ENCODE data around the gene PCDHB8. TPM values are rescaled to one million over a fixed set of nuclear protein-coding genes. Genes with fewer than 3 reads are reported as not detected.
"Not testable (repeated sequence)": the region's sequence is repeated elsewhere in the genome, so short reads cannot be mapped to it uniquely, and the experiment has no call there.

PCDHB8 gene
- total RNA-seq, 1 experiment from 2014 or later: not detected

DNA sequence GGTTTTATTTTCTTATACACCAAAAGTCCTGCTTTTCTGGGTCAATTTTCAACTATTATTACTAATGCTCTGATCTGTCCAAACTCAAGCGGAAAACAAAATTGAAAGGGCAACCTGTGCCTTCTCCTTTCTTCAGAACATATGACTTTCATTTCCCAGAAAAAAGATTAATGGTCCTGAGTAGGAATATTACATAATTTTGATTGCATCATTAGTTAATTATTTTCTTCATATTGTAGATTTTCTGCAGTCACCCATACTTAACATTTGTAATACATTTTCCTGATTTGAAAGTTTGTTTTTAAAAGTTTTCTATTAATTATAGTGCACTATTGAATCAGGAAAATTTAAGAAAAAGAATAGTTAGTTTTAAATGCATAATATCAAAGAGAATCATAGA lies 1.7 kb upstream of the PCDHB8 start:
- Histone ChIP-seq H3K36me3 (no peaks in the 10 kb centered on the region), H3K4me3 (no peak overlapping the region), H3K27me3 (peaks cover 11% of the 10 kb centered on the region), H3K9me3 (no peaks in the 10 kb centered on the region; the same call in none of the 2 replicates)
- no peak for DNase-seq

DNA sequence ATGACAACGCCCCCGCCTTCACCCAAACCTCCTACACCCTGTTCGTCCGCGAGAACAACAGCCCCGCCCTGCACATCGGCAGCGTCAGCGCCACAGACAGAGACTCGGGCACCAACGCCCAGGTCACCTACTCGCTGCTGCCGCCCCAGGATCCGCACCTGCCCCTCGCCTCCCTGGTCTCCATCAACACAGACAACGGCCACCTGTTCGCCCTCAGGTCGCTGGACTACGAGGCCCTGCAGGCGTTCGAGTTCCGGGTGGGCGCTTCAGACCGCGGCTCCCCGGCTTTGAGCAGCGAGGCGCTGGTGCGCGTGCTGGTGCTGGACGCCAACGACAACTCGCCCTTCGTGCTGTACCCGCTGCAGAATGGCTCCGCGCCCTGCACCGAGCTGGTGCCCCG lies 1.8 kb downstream of the PCDHB8 start:
- H3K4me3 ChIP-seq, H3K9me3 ChIP-seq, DNase-seq, H3K36me3 ChIP-seq: not testable (repeated sequence)
- peaks cover 11% of the 10 kb centered on the region for H3K27me3 ChIP-seq

DNA sequence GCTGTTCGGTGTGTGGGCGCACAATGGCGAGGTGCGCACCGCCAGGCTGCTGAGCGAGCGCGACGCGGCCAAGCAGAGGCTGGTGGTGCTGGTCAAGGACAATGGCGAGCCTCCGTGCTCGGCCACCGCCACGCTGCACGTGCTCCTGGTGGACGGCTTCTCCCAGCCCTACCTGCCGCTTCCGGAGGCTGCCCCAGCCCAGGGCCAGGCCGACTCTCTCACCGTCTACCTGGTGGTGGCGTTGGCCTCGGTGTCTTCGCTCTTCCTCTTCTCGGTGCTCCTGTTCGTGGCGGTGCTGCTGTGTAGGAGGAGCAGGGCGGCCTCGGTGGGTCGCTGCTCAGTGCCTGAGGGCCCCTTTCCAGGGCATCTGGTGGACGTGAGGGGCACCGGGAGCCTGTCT lies 2.3 kb downstream of the PCDHB8 start:
- peaks cover 11% of the 10 kb centered on the region for H3K27me3 ChIP-seq
- H3K36me3 ChIP-seq, DNase-seq, H3K4me3 ChIP-seq, H3K9me3 ChIP-seq: not testable (repeated sequence)

DNA sequence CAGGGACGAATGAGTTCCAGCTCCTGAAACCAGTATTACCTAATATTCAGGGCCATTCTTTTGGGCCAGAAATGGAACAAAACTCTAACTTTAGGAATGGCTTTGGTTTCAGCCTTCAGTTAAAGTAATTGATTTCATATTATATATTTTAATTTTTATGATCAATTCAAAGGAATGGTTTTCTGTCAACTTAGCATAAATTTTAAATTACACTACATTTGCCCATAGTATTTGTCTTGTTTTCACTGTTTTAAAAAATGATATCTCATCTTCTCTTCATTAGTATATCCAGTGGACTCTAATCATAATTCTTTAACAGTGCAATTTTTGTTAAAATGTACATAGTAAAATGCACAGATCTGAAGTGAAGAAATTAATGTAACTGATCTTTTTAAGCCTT lies 2.7 kb downstream of the PCDHB8 start:
- no peaks in the 10 kb centered on the region; the same call in none of the 2 replicates for H3K9me3 ChIP-seq
- no peak overlapping the region for H3K4me3 ChIP-seq
- no peaks in the 10 kb centered on the region for H3K36me3 ChIP-seq
- peaks cover 11% of the 10 kb centered on the region for H3K27me3 ChIP-seq
- DNase-seq: no peak

DNA sequence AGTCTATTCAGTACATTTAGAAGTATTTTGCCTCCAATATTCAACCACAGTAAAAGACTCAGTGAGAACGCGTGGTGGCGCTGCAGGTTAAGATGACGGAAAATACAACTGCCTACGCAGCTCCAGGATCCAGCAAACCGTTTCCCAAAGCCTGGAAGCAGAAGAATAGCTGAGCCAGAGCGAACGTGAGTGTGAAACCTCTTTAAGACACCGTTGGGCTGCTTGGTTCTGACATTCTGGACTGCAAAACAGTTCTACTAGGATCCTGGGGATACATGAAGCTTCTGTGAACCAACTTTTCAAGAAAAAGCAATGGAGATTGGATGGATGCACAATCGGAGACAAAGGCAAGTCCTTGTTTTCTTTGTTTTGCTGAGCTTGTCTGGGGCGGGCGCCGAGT lies 4.7 kb downstream of the PCDHB8 start, which contains the start of gene PCDHB16:
PCDHB16 (plus strand) TSS at position 140 of the 400 bp plus-strand sequence; CDS start at position 313, 173 bp downstream.
- Histone ChIP-seq H3K4me3 (peak within 1 kb of the TSS; percentile 30), H3K9me3 (peaks cover 2% of the 10 kb centered on the region; the same call in 1 of the 2 replicates), H3K36me3 (no peaks in the 10 kb centered on the region), H3K27me3 (peaks cover 3% of the 10 kb centered on the region; the same call in 1 of the 2 replicates)
- DNase-seq: peak; percentile 64

DNA sequence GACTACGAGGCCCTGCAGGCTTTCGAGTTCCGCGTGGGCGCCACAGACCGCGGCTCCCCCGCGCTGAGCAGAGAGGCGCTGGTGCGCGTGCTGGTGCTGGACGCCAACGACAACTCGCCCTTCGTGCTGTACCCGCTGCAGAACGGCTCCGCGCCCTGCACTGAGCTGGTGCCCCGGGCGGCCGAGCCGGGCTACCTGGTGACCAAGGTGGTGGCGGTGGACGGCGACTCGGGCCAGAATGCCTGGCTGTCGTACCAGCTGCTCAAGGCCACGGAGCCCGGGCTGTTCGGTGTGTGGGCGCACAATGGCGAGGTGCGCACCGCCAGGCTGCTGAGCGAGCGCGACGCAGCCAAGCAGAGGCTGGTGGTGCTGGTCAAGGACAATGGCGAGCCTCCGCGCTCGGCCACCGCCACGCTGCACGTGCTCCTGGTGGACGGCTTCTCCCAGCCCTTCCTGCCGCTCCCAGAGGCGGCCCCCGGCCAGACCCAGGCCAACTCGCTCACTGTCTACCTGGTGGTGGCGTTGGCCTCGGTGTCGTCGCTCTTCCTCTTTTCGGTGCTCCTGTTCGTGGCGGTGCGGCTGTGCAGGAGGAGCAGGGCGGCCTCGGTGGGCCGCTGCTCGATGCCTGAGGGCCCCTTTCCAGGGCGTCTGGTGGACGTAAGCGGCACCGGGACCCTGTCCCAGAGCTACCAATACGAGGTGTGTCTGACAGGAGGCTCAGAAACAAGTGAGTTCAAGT lies 6.7 kb downstream of the PCDHB8 start:
- H3K27me3 ChIP-seq, H3K4me3 ChIP-seq, H3K9me3 ChIP-seq, DNase-seq, H3K36me3 ChIP-seq: not testable (repeated sequence)

DNA sequence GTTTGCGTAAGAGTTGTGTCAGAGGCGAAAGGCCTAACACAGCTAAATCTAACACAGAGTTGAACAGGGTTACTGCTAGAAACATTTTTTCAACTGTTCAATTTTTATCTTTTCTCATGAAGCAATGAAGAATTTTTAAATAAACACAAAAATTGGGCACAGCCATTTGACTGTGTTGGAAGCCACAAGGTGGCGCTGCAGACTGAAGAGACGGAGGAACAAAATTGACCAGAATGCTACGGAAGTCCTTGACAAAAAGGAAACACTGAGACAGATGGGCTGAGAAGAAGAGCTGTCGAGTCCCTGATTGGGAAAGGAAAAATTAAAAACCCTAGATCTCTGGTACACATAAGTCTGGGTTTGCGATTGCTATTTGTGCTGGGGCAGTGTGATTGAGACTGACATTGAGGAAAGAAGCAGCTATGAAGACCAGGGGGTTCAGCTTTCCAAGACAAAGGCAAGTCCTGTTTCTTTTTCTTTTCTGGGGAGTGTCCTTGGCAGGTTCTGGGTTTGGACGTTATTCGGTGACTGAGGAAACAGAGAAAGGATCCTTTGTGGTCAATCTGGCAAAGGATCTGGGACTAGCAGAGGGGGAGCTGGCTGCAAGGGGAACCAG lies 9.4 kb downstream of the PCDHB8 start, which contains the start of gene PCDHB9:
PCDHB9 (plus strand) TSS at position 265 of the 616 bp plus-strand sequence; CDS start at position 423, 158 bp downstream.
- Histone ChIP-seq H3K36me3 (no peaks in the 10 kb centered on the region), H3K4me3 (no peak within 1 kb of the TSS), H3K27me3 (peaks cover 3% of the 10 kb centered on the region), H3K9me3 (peaks cover 2% of the 10 kb centered on the region; the same call in 1 of the 2 replicates)
- DNase-seq: no peak

DNA sequence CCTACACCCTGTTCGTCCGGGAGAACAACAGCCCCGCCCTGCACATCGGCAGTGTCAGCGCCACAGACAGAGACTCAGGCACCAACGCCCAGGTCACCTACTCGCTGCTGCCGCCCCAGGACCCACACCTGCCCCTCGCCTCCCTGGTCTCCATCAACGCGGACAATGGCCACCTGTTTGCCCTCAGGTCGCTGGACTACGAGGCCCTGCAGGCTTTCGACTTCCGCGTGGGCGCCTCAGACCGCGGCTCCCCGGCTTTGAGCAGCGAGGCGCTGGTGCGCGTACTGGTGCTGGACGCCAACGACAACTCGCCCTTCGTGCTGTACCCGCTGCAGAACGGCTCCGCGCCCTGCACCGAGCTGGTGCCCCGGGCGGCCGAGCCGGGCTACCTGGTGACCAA lies 11.1 kb downstream of the PCDHB8 start:
- not testable (repeated sequence) for H3K4me3 ChIP-seq, DNase-seq, H3K9me3 ChIP-seq, H3K27me3 ChIP-seq, H3K36me3 ChIP-seq

DNA sequence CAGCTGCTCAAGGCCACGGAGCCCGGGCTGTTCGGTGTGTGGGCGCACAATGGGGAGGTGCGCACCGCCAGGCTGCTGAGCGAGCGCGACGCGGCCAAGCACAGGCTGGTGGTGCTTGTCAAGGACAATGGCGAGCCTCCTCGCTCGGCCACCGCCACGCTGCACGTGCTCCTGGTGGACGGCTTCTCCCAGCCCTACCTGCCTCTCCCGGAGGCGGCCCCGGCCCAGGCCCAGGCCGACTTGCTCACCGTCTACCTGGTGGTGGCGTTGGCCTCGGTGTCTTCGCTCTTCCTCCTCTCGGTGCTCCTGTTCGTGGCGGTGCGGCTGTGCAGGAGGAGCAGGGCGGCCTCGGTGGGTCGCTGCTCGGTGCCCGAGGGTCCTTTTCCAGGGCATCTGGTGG lies 11.5 kb downstream of the PCDHB8 start:
- not testable (repeated sequence) for H3K27me3 ChIP-seq, H3K36me3 ChIP-seq, H3K4me3 ChIP-seq, H3K9me3 ChIP-seq, DNase-seq

DNA sequence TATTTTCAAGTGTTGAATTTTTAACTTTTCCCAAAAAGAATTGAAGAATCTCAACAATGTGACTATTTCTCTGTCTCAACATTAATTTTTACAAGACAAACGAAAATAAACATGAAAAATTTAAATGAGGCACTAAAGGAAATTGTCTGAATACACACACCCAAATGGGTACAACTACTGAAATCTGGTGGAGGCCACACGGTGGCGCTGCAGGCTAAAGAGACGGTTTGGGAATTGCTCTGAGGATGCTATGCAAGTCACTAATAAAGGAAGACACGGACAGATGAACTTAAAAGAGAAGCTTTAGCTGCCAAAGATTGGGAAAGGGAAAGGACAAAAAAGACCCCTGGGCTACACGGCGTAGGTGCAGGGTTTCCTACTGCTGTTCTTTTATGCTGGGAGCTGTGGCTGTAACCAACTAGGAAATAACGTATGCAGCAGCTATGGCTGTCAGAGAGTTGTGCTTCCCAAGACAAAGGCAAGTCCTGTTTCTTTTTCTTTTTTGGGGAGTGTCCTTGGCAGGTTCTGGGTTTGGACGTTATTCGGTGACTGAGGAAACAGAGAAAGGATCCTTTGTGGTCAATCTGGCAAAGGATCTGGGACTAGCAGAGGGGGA lies 14.6 kb downstream of the PCDHB8 start, which contains the start of gene PCDHB10:
PCDHB10 (plus strand) TSS at position 244 of the 616 bp plus-strand sequence; CDS start at position 444, 200 bp downstream.
- Histone ChIP-seq H3K27me3 (peaks cover 3% of the 10 kb centered on the region), H3K9me3 (peaks cover 6% of the 10 kb centered on the region), H3K4me3 (no peak within 1 kb of the TSS), H3K36me3 (no peaks in the 10 kb centered on the region)
- peak; percentile 43 for DNase-seq

DNA sequence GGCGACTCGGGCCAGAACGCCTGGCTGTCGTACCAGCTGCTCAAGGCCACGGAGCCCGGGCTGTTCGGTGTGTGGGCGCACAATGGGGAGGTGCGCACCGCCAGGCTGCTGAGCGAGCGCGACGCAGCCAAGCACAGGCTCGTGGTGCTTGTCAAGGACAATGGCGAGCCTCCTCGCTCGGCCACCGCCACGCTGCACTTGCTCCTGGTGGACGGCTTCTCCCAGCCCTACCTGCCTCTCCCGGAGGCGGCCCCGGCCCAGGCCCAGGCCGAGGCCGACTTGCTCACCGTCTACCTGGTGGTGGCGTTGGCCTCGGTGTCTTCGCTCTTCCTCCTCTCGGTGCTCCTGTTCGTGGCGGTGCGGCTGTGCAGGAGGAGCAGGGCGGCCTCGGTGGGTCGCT lies 16.7 kb downstream of the PCDHB8 start:
- DNase-seq, H3K4me3 ChIP-seq, H3K36me3 ChIP-seq, H3K9me3 ChIP-seq, H3K27me3 ChIP-seq: not testable (repeated sequence)

DNA sequence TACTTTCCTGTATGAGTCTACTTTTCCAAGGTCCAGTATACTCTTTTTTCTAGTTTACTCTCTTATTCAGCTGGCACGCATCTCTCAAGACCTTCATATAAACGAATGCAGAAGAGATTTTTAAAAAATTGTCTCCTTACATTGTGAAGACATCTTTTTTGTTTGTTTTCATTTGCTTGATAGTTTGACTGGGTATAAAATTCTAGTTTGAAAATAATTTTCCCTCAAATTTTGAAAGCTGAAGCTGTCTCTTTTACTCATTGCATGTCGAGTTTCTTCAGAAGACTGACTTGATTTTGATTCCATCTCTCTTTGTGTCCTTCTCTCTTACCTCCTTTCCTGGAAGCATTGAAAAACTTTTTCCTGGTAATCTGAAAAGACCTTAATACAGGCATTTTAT lies 18.8 kb downstream of the PCDHB8 start:
- H3K9me3 ChIP-seq: peaks cover 6% of the 10 kb centered on the region
- H3K4me3 ChIP-seq: no peak overlapping the region
- no peaks in the 10 kb centered on the region for H3K36me3 ChIP-seq
- DNase-seq: no peak
- H3K27me3 ChIP-seq: peaks cover 3% of the 10 kb centered on the region

DNA sequence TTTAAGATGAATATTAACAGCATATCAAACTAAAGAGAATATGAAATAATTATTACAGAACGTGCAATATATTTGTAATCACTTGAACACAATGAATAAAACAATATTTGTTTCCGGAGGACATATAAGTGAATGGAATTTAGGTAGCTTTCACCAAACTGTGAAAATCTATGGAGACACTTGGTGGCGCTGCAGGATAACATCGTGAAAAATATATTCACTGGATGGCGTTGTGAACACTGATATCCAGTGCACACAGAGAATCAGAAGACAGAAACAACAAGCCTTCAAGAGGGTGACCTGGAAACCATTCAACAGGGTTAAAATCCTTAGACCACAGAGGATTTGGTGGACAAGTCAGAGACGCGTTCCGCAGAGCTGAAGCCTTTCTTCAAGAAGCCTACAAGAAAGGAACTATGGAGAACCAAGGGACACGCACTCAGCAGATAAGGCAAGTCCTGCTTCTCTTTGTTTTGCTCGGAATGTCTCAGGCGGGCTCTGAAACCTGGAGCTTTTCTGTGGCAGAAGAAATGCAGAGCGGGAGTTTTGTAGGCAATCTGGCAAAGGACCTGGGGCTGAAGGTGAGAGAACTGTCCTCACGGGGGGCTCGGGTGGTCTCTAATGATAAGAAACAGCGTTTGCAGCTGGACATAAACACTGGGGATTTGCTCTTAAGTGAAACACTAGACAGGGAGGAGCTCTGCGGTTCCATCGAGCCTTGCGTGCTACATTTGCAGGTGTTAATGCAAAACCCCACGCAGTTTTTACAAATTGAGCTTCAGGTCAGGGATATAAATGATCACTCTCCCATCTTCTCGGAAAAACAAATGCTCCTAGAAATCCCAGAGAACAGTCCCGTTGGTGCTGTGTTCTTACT lies 22.0 kb downstream of the PCDHB8 start, which contains the start of gene PCDHB11:
PCDHB11 (plus strand) TSS at position 269 of the 877 bp plus-strand sequence; CDS start at position 417, 148 bp downstream.
- H3K36me3 ChIP-seq: no peaks in the 10 kb centered on the region
- H3K9me3 ChIP-seq: peaks cover 6% of the 10 kb centered on the region
- no peaks in the 10 kb centered on the region; the same call in 1 of the 2 replicates for H3K27me3 ChIP-seq
- H3K4me3 ChIP-seq: no peak within 1 kb of the TSS
- no peak for DNase-seq

DNA sequence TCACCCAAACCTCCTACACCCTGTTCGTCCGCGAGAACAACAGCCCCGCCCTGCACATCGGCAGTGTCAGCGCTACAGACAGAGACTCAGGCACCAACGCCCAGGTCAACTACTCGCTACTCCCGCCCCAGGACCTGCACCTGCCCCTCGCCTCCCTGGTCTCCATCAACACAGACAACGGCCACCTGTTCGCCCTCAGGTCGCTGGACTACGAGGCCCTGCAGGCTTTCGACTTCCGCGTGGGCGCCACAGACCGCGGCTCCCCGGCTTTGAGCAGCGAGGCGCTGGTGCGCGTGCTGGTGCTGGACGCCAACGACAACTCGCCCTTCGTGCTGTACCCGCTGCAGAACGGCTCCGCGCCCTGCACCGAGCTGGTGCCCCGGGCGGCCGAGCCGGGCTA lies 23.5 kb downstream of the PCDHB8 start:
- H3K4me3 ChIP-seq, H3K27me3 ChIP-seq, H3K36me3 ChIP-seq, H3K9me3 ChIP-seq, DNase-seq: not testable (repeated sequence)

DNA sequence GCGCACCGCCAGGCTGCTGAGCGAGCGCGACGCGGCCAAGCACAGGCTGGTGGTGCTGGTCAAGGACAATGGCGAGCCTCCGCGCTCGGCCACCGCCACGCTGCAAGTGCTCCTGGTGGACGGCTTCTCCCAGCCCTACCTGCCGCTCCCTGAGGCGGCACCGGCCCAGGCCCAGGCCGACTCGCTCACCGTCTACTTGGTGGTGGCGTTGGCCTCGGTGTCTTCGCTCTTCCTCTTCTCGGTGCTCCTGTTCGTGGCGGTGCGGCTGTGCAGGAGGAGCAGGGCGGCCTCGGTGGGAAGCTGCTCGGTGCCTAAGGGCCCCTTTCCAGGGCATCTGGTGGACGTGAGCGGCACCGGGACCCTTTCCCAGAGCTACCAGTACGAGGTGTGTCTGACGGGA lies 24.1 kb downstream of the PCDHB8 start:
- H3K4me3 ChIP-seq, H3K27me3 ChIP-seq, H3K9me3 ChIP-seq, DNase-seq, H3K36me3 ChIP-seq: not testable (repeated sequence)

DNA sequence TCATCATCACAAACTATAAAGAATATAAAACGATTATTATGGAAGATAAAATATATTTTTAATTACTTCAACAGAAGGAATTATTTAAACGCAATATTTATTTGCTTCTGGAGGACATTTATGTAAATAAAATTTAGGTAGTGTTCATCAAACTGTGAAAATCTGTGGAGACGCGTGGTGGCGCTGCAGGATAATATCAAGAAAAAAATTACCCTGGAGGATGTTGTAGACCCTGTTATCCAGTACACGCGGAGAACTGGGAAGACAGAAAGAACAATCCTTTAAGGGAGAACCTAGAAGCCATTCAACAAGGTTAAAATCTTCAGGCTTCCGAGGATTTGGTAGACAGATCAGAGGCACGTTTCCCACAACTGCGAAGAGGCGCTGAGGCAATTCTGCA lies 30.9 kb downstream of the PCDHB8 start, which contains the start of gene PCDHB12:
PCDHB12 (plus strand) TSS at position 242 of the 400 bp plus-strand sequence. CDS start 189 bp downstream, outside the sequence.
- no peak for DNase-seq
- Histone ChIP-seq H3K4me3 (no peak within 1 kb of the TSS), H3K27me3 (peaks cover 8% of the 10 kb centered on the region), H3K9me3 (no peaks in the 10 kb centered on the region), H3K36me3 (no peaks in the 10 kb centered on the region)
